ENCODE data around the gene EMC1. TPM values are rescaled to one million over a fixed set of nuclear protein-coding genes. Genes with fewer than 3 reads are reported as not detected.
"Not testable (repeated sequence)": the region's sequence is repeated elsewhere in the genome, so short reads cannot be mapped to it uniquely, and the experiment has no call there.

EMC1 gene
- total RNA-seq, 2 experiments from 2014 or later, result 21.9 to 22.2 TPM

DNA sequence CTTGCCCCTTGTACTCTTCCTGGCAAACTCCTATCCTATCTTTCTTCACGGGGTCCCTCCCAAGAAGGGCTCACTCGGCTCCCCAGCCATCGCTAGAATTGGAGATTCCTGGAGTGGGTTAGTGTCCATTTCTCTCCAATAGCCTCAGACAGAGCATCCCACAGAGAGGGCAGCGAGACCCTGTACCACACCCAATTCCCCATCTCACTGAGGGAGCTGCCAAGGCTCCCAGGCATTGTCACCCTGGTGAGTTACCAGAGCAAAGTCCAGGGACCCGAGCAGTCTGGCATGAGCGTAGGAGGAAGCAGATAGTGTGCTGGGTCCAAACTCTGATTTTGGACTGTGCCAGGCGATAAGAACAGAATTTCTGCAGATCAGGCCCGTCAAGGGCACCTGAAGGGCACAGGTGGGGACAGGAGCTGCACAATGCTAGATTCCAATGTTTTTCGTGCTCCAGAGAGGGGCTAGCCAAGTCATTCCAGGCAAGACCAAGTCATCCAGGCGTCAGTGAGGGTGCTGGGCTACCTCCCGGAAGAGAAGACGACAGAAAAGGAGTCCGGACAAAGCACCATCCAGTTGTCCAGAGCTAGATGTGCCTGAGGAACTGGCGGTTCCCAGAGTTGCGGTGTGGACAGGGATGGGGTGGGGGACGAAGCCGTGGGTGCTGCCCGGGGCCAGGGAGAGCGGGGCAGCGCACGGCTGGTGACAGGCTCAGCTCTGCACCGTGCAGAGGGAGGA lies 22.0 kb upstream of the EMC1 start:
- Mint-ChIP-seq H3K27me3 (peaks cover 26% of the 10 kb centered on the region), H3K36me3 (ENCODE audit: low read depth) (peaks cover 16% of the 10 kb centered on the region), H3K4me1 (ENCODE audit: low read depth) (no peaks in the 10 kb centered on the region), H3K27ac (no peak overlapping the region), H3K4me3 (no peak overlapping the region), H3K9me3 (peaks cover 5% of the 10 kb centered on the region)
- H3K9me3 ChIP-seq (ENCODE audit: control insufficient read depth in 1 of 2, insufficient read depth in 1 of 2, low read length in 2 of 2), result peaks cover 0 to 17% of the 10 kb centered on the region in 2 experiments
- intact Hi-C loops (cut with DNase I, micrococcal nuclease), result no loop called here
- DNase-seq (no peak), ATAC-seq (ENCODE audit: poor library complexity) (no peak)
- POLR2A ChIA-PET, result no interaction called here
- CTCF ChIA-PET, result interaction anchor here (0.7 kb wide), 1 partner anchor 16 kb away, joined by 3 read pairs; no protein-coding TSS in a partner anchor
- H3K36me3 ChIP-seq (ENCODE audit: insufficient read depth, low read length), result no peaks in the 10 kb centered on the region
- H3K4me3 ChIP-seq (ENCODE audit: low read length), result no peak overlapping the region
- H3K27ac ChIP-seq (ENCODE audit: low read depth in 1 of 2, low read length in 2 of 2), result no peak overlapping the region
- no peaks in the 10 kb centered on the region for H3K4me1 ChIP-seq (ENCODE audit: insufficient read depth, low read length)
- peaks cover 12 to 19% of the 10 kb centered on the region in 2 experiments for H3K27me3 ChIP-seq (ENCODE audit: control insufficient read depth in 1 of 2, insufficient read depth in 2 of 2, low read length in 2 of 2)
- TF ChIP-seq, protein P1, sequence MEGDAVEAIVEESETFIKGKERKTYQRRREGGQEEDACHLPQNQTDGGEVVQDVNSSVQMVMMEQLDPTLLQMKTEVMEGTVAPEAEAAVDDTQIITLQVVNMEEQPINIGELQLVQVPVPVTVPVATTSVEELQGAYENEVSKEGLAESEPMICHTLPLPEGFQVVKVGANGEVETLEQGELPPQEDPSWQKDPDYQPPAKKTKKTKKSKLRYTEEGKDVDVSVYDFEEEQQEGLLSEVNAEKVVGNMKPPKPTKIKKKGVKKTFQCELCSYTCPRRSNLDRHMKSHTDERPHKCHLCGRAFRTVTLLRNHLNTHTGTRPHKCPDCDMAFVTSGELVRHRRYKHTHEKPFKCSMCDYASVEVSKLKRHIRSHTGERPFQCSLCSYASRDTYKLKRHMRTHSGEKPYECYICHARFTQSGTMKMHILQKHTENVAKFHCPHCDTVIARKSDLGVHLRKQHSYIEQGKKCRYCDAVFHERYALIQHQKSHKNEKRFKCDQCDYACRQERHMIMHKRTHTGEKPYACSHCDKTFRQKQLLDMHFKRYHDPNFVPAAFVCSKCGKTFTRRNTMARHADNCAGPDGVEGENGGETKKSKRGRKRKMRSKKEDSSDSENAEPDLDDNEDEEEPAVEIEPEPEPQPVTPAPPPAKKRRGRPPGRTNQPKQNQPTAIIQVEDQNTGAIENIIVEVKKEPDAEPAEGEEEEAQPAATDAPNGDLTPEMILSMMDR (IDR thresholded peaks at IDR 0.05), result no peak

DNA sequence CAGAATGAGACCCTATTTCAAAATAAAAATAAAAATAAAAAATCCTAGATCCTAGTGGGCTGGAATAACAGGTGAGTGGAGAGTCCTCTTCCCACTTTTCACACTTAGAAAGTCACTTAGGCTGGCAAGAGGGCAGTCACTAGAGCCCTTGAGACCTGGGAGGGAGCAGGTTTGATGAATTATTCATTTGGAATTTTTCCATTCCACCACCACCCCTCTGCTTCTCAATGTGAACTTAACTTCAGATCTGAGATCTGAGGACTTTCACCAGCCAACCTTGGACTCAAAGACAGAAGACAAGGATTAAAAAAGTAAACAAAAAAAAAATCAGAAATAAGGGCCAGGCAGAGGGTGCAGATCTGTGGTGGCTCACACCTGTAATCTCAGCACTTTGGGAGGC lies 20.7 kb upstream of the EMC1 start:
- ATAC-seq (ENCODE audit: poor library complexity), result no peak
- Mint-ChIP-seq H3K9me3 (peaks cover 5% of the 10 kb centered on the region), H3K27me3 (peaks cover 26% of the 10 kb centered on the region)

GRCh38 chr1:19270343-19270730 lies 19.0 kb upstream of the EMC1 start:
- peaks cover 12 to 19% of the 10 kb centered on the region in 2 experiments for H3K27me3 ChIP-seq (ENCODE audit: control insufficient read depth in 1 of 2, insufficient read depth in 2 of 2, low read length in 2 of 2)
- ATAC-seq (ENCODE audit: poor library complexity); DNase-seq; H3K4me3 ChIP-seq (ENCODE audit: low read length); H3K4me1 ChIP-seq (ENCODE audit: insufficient read depth, low read length); H3K9me3 Mint-ChIP-seq; H3K36me3 ChIP-seq (ENCODE audit: insufficient read depth, low read length); H3K27ac Mint-ChIP-seq; H3K4me3 Mint-ChIP-seq; H3K4me1 Mint-ChIP-seq (ENCODE audit: low read depth); CTCF ChIA-PET; intact Hi-C loops (cut with DNase I, micrococcal nuclease); POLR2A ChIA-PET; H3K27ac ChIP-seq (ENCODE audit: low read depth in 1 of 2, low read length in 2 of 2): not testable (repeated sequence)
- H3K9me3 ChIP-seq (ENCODE audit: control insufficient read depth in 1 of 2, insufficient read depth in 1 of 2, low read length in 2 of 2), result peaks cover 0 to 12% of the 10 kb centered on the region in 2 experiments
- H3K36me3 Mint-ChIP-seq (ENCODE audit: low read depth), result peaks cover 12% of the 10 kb centered on the region
- H3K27me3 Mint-ChIP-seq, result peaks cover 21% of the 10 kb centered on the region

More for the DNA sequence above, 20.7 kb upstream of the EMC1 start:
- DNase-seq, result no peak
- no peak overlapping the region for H3K27ac ChIP-seq (ENCODE audit: low read depth in 1 of 2, low read length in 2 of 2)
- POLR2A ChIA-PET, result no interaction called here
- no peaks in the 10 kb centered on the region for H3K4me1 ChIP-seq (ENCODE audit: insufficient read depth, low read length)
- H3K4me3 Mint-ChIP-seq, result no peak overlapping the region
- peaks cover 0 to 12% of the 10 kb centered on the region in 2 experiments for H3K9me3 ChIP-seq (ENCODE audit: control insufficient read depth in 1 of 2, insufficient read depth in 1 of 2, low read length in 2 of 2)
- H3K36me3 ChIP-seq (ENCODE audit: insufficient read depth, low read length), result no peaks in the 10 kb centered on the region
- peaks cover 16% of the 10 kb centered on the region for H3K36me3 Mint-ChIP-seq (ENCODE audit: low read depth)
- no peaks in the 10 kb centered on the region for H3K4me1 Mint-ChIP-seq (ENCODE audit: low read depth)
- intact Hi-C loops (cut with DNase I, micrococcal nuclease), result no loop called here
- no peak overlapping the region for H3K4me3 ChIP-seq (ENCODE audit: low read length)
- H3K27ac Mint-ChIP-seq, result no peak overlapping the region
- TF ChIP-seq, protein P1 (IDR thresholded peaks at IDR 0.05), result no peak
- CTCF ChIA-PET, result no interaction called here
- peaks cover 12 to 19% of the 10 kb centered on the region in 2 experiments for H3K27me3 ChIP-seq (ENCODE audit: control insufficient read depth in 1 of 2, insufficient read depth in 2 of 2, low read length in 2 of 2)

- H3K9me3 Mint-ChIP-seq; ATAC-seq (ENCODE audit: poor library complexity); H3K9me3 ChIP-seq (ENCODE audit: control insufficient read depth in 1 of 2, insufficient read depth in 1 of 2, low read length in 2 of 2); intact Hi-C loops (cut with DNase I, micrococcal nuclease); DNase-seq; H3K4me1 Mint-ChIP-seq (ENCODE audit: low read depth); H3K27ac Mint-ChIP-seq; POLR2A ChIA-PET; H3K4me1 ChIP-seq (ENCODE audit: insufficient read depth, low read length); CTCF ChIA-PET; H3K27ac ChIP-seq (ENCODE audit: low read depth in 1 of 2, low read length in 2 of 2); H3K4me3 Mint-ChIP-seq; H3K36me3 ChIP-seq (ENCODE audit: insufficient read depth, low read length); H3K4me3 ChIP-seq (ENCODE audit: low read length): not testable (repeated sequence)
- peaks cover 12 to 19% of the 10 kb centered on the region in 2 experiments for H3K27me3 ChIP-seq (ENCODE audit: control insufficient read depth in 1 of 2, insufficient read depth in 2 of 2, low read length in 2 of 2)
- Mint-ChIP-seq H3K36me3 (ENCODE audit: low read depth) (peaks cover 12% of the 10 kb centered on the region), H3K27me3 (peaks cover 20% of the 10 kb centered on the region)
These were observed 18.4 kb upstream of the EMC1 start for GRCh38 chr1:19269427-19270342.

Data from CD4-positive, alpha-beta T cell (primary cell).